Activated effector memory CD4-positive, alpha-beta T cell treated with Interleukin-2 at 50 U/mL for 16 hours (primary cell): ENCODE measurements around the gene EIF6.

Source experiments
- DNase-seq: peaks from one replicate; pipeline ENCODE4 v3.0.0-alpha.2; 2020

Gene EIF6

GRCh38 chr20:35311822-35312221, 27.2 kb upstream of the EIF6 start:
- DNase-seq: no peak

- no peak for DNase-seq
These were observed 26.8 kb upstream of the EIF6 start for GRCh38 chr20:35311409-35311808.

GRCh38 chr20:35307666-35308653, 23.4 kb upstream of the EIF6 start:
- DNase-seq: no peak

- DNase-seq: no peak
These were observed 22.5 kb upstream of the EIF6 start for GRCh38 chr20:35306931-35307517.

- peak; percentile 15 for DNase-seq
These were observed 21.3 kb upstream of the EIF6 start for GRCh38 chr20:35305682-35306556.

- no peak for DNase-seq
These were observed 20.4 kb upstream of the EIF6 start for GRCh38 chr20:35304956-35305355.

GRCh38 chr20:35303735-35304491, 19.3 kb upstream of the EIF6 start:
- DNase-seq: peak; percentile 69

GRCh38 chr20:35303382-35303734, 18.8 kb upstream of the EIF6 start:
- no peak for DNase-seq

GRCh38 chr20:35302421-35303335, 18.1 kb upstream of the EIF6 start:
- DNase-seq: no peak

GRCh38 chr20:35301426-35301825, 16.9 kb upstream of the EIF6 start:
- no peak for DNase-seq

- DNase-seq: no peak
These were observed 16.1 kb upstream of the EIF6 start for GRCh38 chr20:35300469-35301262.

- no peak for DNase-seq
These were observed 15.2 kb upstream of the EIF6 start for GRCh38 chr20:35299780-35300179.

- no peak for DNase-seq
These were observed 13.7 kb upstream of the EIF6 start for GRCh38 chr20:35298264-35298663.

- no peak for DNase-seq
These were observed 13.2 kb upstream of the EIF6 start for GRCh38 chr20:35297740-35298139.

- no peak for DNase-seq
These were observed 12.6 kb upstream of the EIF6 start for GRCh38 chr20:35297155-35297554.

GRCh38 chr20:35296101-35296554, 11.6 kb upstream of the EIF6 start:
- no peak for DNase-seq

- no peak for DNase-seq
These were observed 11.1 kb upstream of the EIF6 start for GRCh38 chr20:35295674-35296073.

GRCh38 chr20:35295058-35295457, 10.5 kb upstream of the EIF6 start:
- no peak for DNase-seq

- no peak for DNase-seq
These were observed 9.7 kb upstream of the EIF6 start for GRCh38 chr20:35294293-35294685.
